Activated naive CD4-positive, alpha-beta T cell treated with anti-CD3 and anti-CD28 coated beads, Interleukin-2, amount 50 U/mL, for 24 hours (primary cell): ENCODE data around the gene EXOSC10.

Experiments used
- H3K27ac Mint-ChIP-seq: one replicate; pipeline ENCODE4 v1.8.0; 2021; ENCODE audit warnings: mild to moderate bottlenecking, mixed read lengths
- H3K27me3 Mint-ChIP-seq: one replicate; pipeline ENCODE4 v1.8.0; 2021; ENCODE audit warnings: mixed read lengths
- H3K36me3 Mint-ChIP-seq: one replicate; pipeline ENCODE4 v1.8.0; 2021; ENCODE audit warnings: mixed read lengths
- H3K4me1 Mint-ChIP-seq: one replicate; pipeline ENCODE4 v1.8.0; 2021; ENCODE audit warnings: mixed read lengths
- H3K4me3 Mint-ChIP-seq: one replicate; pipeline ENCODE4 v1.8.0; 2021; ENCODE audit warnings: mild to moderate bottlenecking, mixed read lengths
- H3K9me3 Mint-ChIP-seq: one replicate; pipeline ENCODE4 v1.8.0; 2021; ENCODE audit warnings: mixed read lengths

The EXOSC10 gene

GRCh38 chr1:11099310-11100148, at the start of gene EXOSC10:
Gene EXOSC10 (minus strand): TSS chr1:11099869. CDS start chr1:11099831, 38 bp downstream.
- H3K36me3 Mint-ChIP-seq: peaks cover 4% of the 10 kb centered on the region
- no peaks in the 10 kb centered on the region for H3K9me3 Mint-ChIP-seq
- peak within 1 kb of the TSS; percentile 99 for H3K4me3 Mint-ChIP-seq
- H3K27me3 Mint-ChIP-seq: no peaks in the 10 kb centered on the region
- H3K27ac Mint-ChIP-seq: peak within 1 kb of the TSS; percentile 95
- peaks cover 19% of the 10 kb centered on the region for H3K4me1 Mint-ChIP-seq

GRCh38 chr1:11147197-11147770, 47.6 kb upstream of the EXOSC10 start:
- Mint-ChIP-seq H3K36me3 (peaks cover 11% of the 10 kb centered on the region), H3K27me3 (no peaks in the 10 kb centered on the region)

GRCh38 chr1:11145741-11146140, 46.1 kb upstream of the EXOSC10 start:
- H3K36me3 Mint-ChIP-seq: peaks cover 11% of the 10 kb centered on the region
- H3K27ac Mint-ChIP-seq: no peak overlapping the region
- no peak overlapping the region for H3K4me3 Mint-ChIP-seq
- H3K27me3 Mint-ChIP-seq: no peaks in the 10 kb centered on the region
- H3K9me3 Mint-ChIP-seq: no peaks in the 10 kb centered on the region
- H3K4me1 Mint-ChIP-seq: peaks cover 5% of the 10 kb centered on the region

More at GRCh38 chr1:11147197-11147770, 47.6 kb upstream of the EXOSC10 start:
- Mint-ChIP-seq H3K4me1 (peaks cover 5% of the 10 kb centered on the region), H3K27ac (no peak overlapping the region), H3K9me3 (no peaks in the 10 kb centered on the region), H3K4me3 (no peak overlapping the region)

- Mint-ChIP-seq H3K27me3 (no peaks in the 10 kb centered on the region), H3K27ac (no peak overlapping the region), H3K4me3 (no peak overlapping the region), H3K36me3 (peaks cover 11% of the 10 kb centered on the region), H3K9me3 (no peaks in the 10 kb centered on the region), H3K4me1 (peaks cover 5% of the 10 kb centered on the region)
Measured at GRCh38 chr1:11144570-11145256, 45.0 kb upstream of the EXOSC10 start.

GRCh38 chr1:11143907-11144306, 44.2 kb upstream of the EXOSC10 start:
- Mint-ChIP-seq H3K4me1 (peaks cover 5% of the 10 kb centered on the region), H3K27me3 (no peaks in the 10 kb centered on the region), H3K9me3 (no peaks in the 10 kb centered on the region), H3K27ac (peak overlapping the region; percentile 82), H3K36me3 (peaks cover 9% of the 10 kb centered on the region), H3K4me3 (peak overlapping the region; percentile 11)

- H3K4me1 Mint-ChIP-seq: peaks cover 5% of the 10 kb centered on the region
- H3K9me3 Mint-ChIP-seq: no peaks in the 10 kb centered on the region
- peaks cover 9% of the 10 kb centered on the region for H3K36me3 Mint-ChIP-seq
- no peak overlapping the region for H3K4me3 Mint-ChIP-seq
- H3K27ac Mint-ChIP-seq: peak overlapping the region; percentile 82
- no peaks in the 10 kb centered on the region for H3K27me3 Mint-ChIP-seq
Measured at GRCh38 chr1:11143401-11143800, 43.7 kb upstream of the EXOSC10 start.

- no peak overlapping the region for H3K27ac Mint-ChIP-seq
- no peak overlapping the region for H3K4me3 Mint-ChIP-seq
- no peaks in the 10 kb centered on the region for H3K9me3 Mint-ChIP-seq
- H3K27me3 Mint-ChIP-seq: no peaks in the 10 kb centered on the region
- H3K4me1 Mint-ChIP-seq: peaks cover 5% of the 10 kb centered on the region
- peaks cover 9% of the 10 kb centered on the region for H3K36me3 Mint-ChIP-seq
Measured at GRCh38 chr1:11142618-11143391, 43.1 kb upstream of the EXOSC10 start.

GRCh38 chr1:11138952-11139351, 39.3 kb upstream of the EXOSC10 start:
- Mint-ChIP-seq H3K36me3 (peaks cover 7% of the 10 kb centered on the region), H3K27ac (peak overlapping the region; percentile 68), H3K27me3 (no peaks in the 10 kb centered on the region)

GRCh38 chr1:11138029-11138428, 38.4 kb upstream of the EXOSC10 start:
- H3K9me3 Mint-ChIP-seq: no peaks in the 10 kb centered on the region
- no peak overlapping the region for H3K4me3 Mint-ChIP-seq
- no peak overlapping the region for H3K27ac Mint-ChIP-seq
- H3K4me1 Mint-ChIP-seq: no peaks in the 10 kb centered on the region
- H3K27me3 Mint-ChIP-seq: no peaks in the 10 kb centered on the region
- peaks cover 6% of the 10 kb centered on the region for H3K36me3 Mint-ChIP-seq

More at GRCh38 chr1:11138952-11139351, 39.3 kb upstream of the EXOSC10 start:
- no peaks in the 10 kb centered on the region for H3K9me3 Mint-ChIP-seq
- peaks cover 5% of the 10 kb centered on the region for H3K4me1 Mint-ChIP-seq
- no peak overlapping the region for H3K4me3 Mint-ChIP-seq

GRCh38 chr1:11134898-11135266, 35.2 kb upstream of the EXOSC10 start:
- no peaks in the 10 kb centered on the region for H3K4me1 Mint-ChIP-seq
- H3K4me3 Mint-ChIP-seq: no peak overlapping the region
- H3K36me3 Mint-ChIP-seq: peaks cover 12% of the 10 kb centered on the region
- H3K9me3 Mint-ChIP-seq: no peaks in the 10 kb centered on the region
- no peak overlapping the region for H3K27ac Mint-ChIP-seq
- H3K27me3 Mint-ChIP-seq: no peaks in the 10 kb centered on the region

GRCh38 chr1:11134251-11134897, 34.7 kb upstream of the EXOSC10 start:
- H3K9me3 Mint-ChIP-seq: no peaks in the 10 kb centered on the region
- no peaks in the 10 kb centered on the region for H3K27me3 Mint-ChIP-seq
- peaks cover 16% of the 10 kb centered on the region for H3K36me3 Mint-ChIP-seq
- H3K27ac Mint-ChIP-seq: no peak overlapping the region
- no peaks in the 10 kb centered on the region for H3K4me1 Mint-ChIP-seq
- no peak overlapping the region for H3K4me3 Mint-ChIP-seq

GRCh38 chr1:11132563-11133293, 33.1 kb upstream of the EXOSC10 start:
- H3K36me3 Mint-ChIP-seq: peaks cover 16% of the 10 kb centered on the region
- H3K4me3 Mint-ChIP-seq: no peak overlapping the region
- no peaks in the 10 kb centered on the region for H3K27me3 Mint-ChIP-seq
- H3K4me1 Mint-ChIP-seq: no peaks in the 10 kb centered on the region
- no peak overlapping the region for H3K27ac Mint-ChIP-seq
- H3K9me3 Mint-ChIP-seq: no peaks in the 10 kb centered on the region

GRCh38 chr1:11131816-11132215, 32.1 kb upstream of the EXOSC10 start:
- no peak overlapping the region for H3K4me3 Mint-ChIP-seq
- peaks cover 21% of the 10 kb centered on the region for H3K36me3 Mint-ChIP-seq
- H3K9me3 Mint-ChIP-seq: no peaks in the 10 kb centered on the region
- H3K27me3 Mint-ChIP-seq: no peaks in the 10 kb centered on the region
- no peaks in the 10 kb centered on the region for H3K4me1 Mint-ChIP-seq
- H3K27ac Mint-ChIP-seq: no peak overlapping the region

GRCh38 chr1:11130406-11130805, 30.7 kb upstream of the EXOSC10 start:
- H3K36me3 Mint-ChIP-seq: peaks cover 24% of the 10 kb centered on the region
- no peaks in the 10 kb centered on the region for H3K27me3 Mint-ChIP-seq

More at GRCh38 chr1:11130406-11130805, 30.7 kb upstream of the EXOSC10 start:
- Mint-ChIP-seq H3K9me3 (no peaks in the 10 kb centered on the region), H3K4me3 (no peak overlapping the region), H3K27ac (no peak overlapping the region), H3K4me1 (no peaks in the 10 kb centered on the region)
